DOHH2 (cell line): Measurements from ENCODE around the gene ADAM19.

ENCODE experiments used
- H3F3A ChIP-seq: fragments of 200-600 bp; sonication (generic), shearing (Covaris generic); 2 replicates; pipeline ENCODE4 v1.6.0; 2016; ENCODE audit warnings: antibody characterized with exemption, mild to moderate bottlenecking; ENCODE audit not compliant: control insufficient read depth, insufficient read depth
- H3K27ac ChIP-seq: fragments of 200-600 bp; sonication (generic); 2 replicates; pipeline ENCODE4 v1.5.1; 2014; ENCODE audit warnings: low read depth, mild to moderate bottlenecking, low read length, moderate library complexity
- H3K27me3 ChIP-seq: fragments of 200-600 bp; sonication (generic); 2 replicates; pipeline ENCODE4 v1.6.1; 2014; ENCODE audit warnings: mild to moderate bottlenecking, low read length, mixed read lengths; ENCODE audit not compliant: control insufficient read depth
- H3K36me3 ChIP-seq: fragments of 200-600 bp; sonication (generic); 2 replicates; pipeline ENCODE4 v1.6.1; 2014; ENCODE audit warnings: mild to moderate bottlenecking, low read length, moderate library complexity, mixed read lengths; ENCODE audit not compliant: control insufficient read depth
- H3K4me1 ChIP-seq: fragments of 200-600 bp; sonication (generic); 2 replicates; pipeline ENCODE4 v1.6.1; 2014; ENCODE audit warnings: mild to moderate bottlenecking, low read length, mixed read lengths; ENCODE audit not compliant: control insufficient read depth
- H3K4me2 ChIP-seq: fragments of 200-600 bp; sonication (generic); 2 replicates; pipeline ENCODE4 v1.6.0; 2014; ENCODE audit warnings: mild to moderate bottlenecking, low read length, moderate library complexity
- H3K4me3 ChIP-seq: fragments of 200-600 bp; sonication (generic); 2 replicates; pipeline ENCODE4 v1.5.1; 2014; ENCODE audit warnings: mild to moderate bottlenecking, low read length, mixed read lengths
- H3K79me2 ChIP-seq: fragments of 200-600 bp; sonication (generic); 2 replicates; pipeline ENCODE4 v1.6.1; 2014; ENCODE audit warnings: mild to moderate bottlenecking, low read length, mixed read lengths; ENCODE audit not compliant: control insufficient read depth
- H3K9me2 ChIP-seq: fragments of 200-600 bp; sonication (generic); replicated peaks from 2 replicates; pipeline ENCODE4 v1.6.1; 2014; ENCODE audit warnings: mild to moderate bottlenecking, low read length, mixed read lengths; ENCODE audit not compliant: control insufficient read depth
- H3K9me3 ChIP-seq: fragments of 200-600 bp; sonication (generic); 2 replicates; pipeline ENCODE4 v1.6.1; 2014; ENCODE audit warnings: antibody characterized with exemption, low read length, mixed read lengths; ENCODE audit not compliant: control insufficient read depth, insufficient read depth
- H4K20me1 ChIP-seq: fragments of 200-600 bp; sonication (generic); 2 replicates; pipeline ENCODE4 v1.6.0; 2014; ENCODE audit warnings: low read depth, mild to moderate bottlenecking, antibody characterized with exemption, low read length, moderate library complexity; ENCODE audit not compliant: control insufficient read depth, insufficient read depth
- EZH2phosphoT487 ChIP-seq: fragments of 200-600 bp; sonication (generic); IDR thresholded peaks from 2 replicates; pipeline ENCODE4 v1.6.1; 2017; ENCODE audit warnings: borderline replicate concordance, mild to moderate bottlenecking, antibody characterized with exemption, low read length, moderate library complexity, mixed read lengths
- TF ChIP-seq, protein P1 (sequence below): fragments of 200-600 bp; sonication (generic); IDR thresholded peaks from one replicate; pipeline ENCODE4 v1.5.1; 2014; ENCODE audit warnings: antibody characterized with exemption, mild to moderate bottlenecking, low read depth, low read length; ENCODE audit not compliant: poor library complexity, severe bottlenecking

Gene ADAM19

DNA sequence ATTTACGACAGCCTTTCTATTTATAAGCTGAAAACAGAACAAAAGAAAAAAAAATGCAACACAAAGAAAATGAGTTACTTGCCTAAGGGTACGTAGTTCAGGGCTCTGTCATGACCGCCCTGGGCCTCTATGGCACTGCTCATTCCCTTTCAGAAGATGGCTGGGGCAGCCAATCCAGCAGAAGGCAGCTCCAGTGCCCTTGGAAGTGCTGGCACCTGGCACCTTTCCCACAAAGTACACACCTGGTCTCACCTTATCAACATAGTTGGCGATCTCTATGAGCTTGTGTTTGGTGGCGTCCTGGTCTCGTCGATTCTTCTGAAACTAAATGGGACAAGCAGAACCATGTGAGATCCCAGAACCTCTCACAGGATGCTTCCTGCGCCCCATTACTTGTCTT, 62.4 kb downstream of the ADAM19 start:
- TF ChIP-seq EZH2phosphoT487: no peak
- TF ChIP-seq, protein P1, sequence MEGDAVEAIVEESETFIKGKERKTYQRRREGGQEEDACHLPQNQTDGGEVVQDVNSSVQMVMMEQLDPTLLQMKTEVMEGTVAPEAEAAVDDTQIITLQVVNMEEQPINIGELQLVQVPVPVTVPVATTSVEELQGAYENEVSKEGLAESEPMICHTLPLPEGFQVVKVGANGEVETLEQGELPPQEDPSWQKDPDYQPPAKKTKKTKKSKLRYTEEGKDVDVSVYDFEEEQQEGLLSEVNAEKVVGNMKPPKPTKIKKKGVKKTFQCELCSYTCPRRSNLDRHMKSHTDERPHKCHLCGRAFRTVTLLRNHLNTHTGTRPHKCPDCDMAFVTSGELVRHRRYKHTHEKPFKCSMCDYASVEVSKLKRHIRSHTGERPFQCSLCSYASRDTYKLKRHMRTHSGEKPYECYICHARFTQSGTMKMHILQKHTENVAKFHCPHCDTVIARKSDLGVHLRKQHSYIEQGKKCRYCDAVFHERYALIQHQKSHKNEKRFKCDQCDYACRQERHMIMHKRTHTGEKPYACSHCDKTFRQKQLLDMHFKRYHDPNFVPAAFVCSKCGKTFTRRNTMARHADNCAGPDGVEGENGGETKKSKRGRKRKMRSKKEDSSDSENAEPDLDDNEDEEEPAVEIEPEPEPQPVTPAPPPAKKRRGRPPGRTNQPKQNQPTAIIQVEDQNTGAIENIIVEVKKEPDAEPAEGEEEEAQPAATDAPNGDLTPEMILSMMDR: no peak

DNA sequence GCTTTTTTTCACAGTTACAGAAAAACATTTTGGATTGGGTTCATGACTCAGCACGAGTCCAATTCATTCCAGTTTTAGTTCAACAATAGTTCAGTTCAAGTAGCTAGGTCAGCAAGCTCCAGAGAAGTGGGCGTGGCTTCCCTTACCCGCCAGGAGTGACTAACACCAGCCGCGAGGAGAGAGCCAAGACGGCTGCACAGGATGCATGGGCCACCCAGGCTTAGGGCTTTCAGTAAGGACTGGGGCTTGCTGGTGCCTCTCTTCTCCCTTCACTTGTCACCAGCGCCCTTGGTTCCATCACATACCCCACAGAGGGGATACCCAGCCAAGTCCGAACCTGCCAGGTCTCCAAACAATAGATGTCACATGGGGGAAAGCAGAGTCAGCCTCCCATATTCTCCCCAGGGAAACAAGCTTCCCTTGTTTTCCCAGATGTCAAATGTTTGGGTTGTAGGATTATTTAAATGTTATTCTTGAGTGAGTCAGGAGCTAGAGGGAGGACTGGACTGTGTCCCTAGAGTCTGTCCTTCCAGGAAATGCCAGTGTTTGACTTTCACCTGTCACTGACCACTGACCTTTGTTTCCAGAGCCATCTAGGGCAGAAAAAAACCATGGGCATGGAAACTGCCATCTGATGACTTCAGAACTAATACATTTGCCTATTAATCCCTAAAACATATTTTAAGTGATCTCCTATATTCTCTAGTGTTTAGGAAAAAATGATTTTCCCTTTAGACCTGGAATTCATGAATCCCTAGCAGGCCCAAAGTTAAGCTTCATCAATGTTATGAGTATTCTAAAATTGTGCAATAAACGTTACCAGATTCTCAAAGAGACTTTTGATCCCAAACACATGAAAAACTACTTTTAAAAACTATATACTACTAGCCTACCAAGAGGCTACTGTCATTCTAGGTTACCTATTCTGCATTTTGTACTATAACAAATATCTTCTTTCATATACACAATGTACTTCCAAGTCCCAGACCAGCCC, 63.6 kb downstream of the ADAM19 start:
- Histone ChIP-seq H3K4me2 (no peak overlapping the region), H3K9me2 (no peaks in the 10 kb centered on the region), H3K9me3 (no peaks in the 10 kb centered on the region), H3K36me3 (peaks cover 96% of the 10 kb centered on the region), H3F3A (peaks cover 18% of the 10 kb centered on the region), H3K27ac (no peak overlapping the region), H4K20me1 (no peaks in the 10 kb centered on the region), H3K4me3 (no peak overlapping the region), H3K4me1 (peaks cover 66% of the 10 kb centered on the region), H3K79me2 (0 out of 2 replicates have a peak, but pooled peaks cover 3% of the 10 kb centered on the region), H3K27me3 (no peaks in the 10 kb centered on the region)
- no peak for TF ChIP-seq EZH2phosphoT487
- TF ChIP-seq, protein P1: no peak

More for the DNA sequence above, 62.4 kb downstream of the ADAM19 start:
- Histone ChIP-seq H3K9me3 (no peaks in the 10 kb centered on the region), H3K27ac (no peak overlapping the region), H3K9me2 (no peaks in the 10 kb centered on the region), H4K20me1 (no peaks in the 10 kb centered on the region), H3K4me2 (no peak overlapping the region), H3K4me3 (no peak overlapping the region), H3K36me3 (peaks cover 96% of the 10 kb centered on the region), H3K27me3 (no peaks in the 10 kb centered on the region), H3K79me2 (0 out of 2 replicates have a peak, but pooled peaks cover 3% of the 10 kb centered on the region), H3F3A (peaks cover 13% of the 10 kb centered on the region), H3K4me1 (peaks cover 54% of the 10 kb centered on the region)

DNA sequence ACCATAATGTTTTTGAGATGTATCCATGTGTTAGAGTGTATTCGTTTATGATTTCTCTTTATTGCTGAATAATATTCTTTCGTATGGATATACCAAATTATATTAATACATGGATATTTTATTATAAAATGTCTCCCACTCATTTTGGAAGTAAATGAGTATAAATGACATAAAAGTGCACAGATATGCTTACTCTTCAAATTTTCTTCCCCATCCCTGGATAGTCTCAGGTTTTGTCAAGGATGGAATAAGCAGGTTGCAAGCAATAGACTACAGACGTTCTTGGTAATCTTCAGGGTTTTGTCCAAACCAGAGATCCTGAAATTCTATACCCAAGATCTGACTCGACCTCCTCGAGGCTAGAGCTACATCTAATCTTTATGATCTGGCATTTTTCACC, 64.9 kb downstream of the ADAM19 start:
- Histone ChIP-seq H3K27ac (peak overlapping the region; percentile 100; the same call in 1 of the 2 replicates), H3K4me1 (peaks cover 78% of the 10 kb centered on the region), H3K27me3 (no peaks in the 10 kb centered on the region), H3K36me3 (peaks cover 96% of the 10 kb centered on the region), H3K4me2 (no peak overlapping the region), H3K9me3 (no peaks in the 10 kb centered on the region), H4K20me1 (no peaks in the 10 kb centered on the region), H3K79me2 (peaks cover 7% of the 10 kb centered on the region), H3K4me3 (no peak overlapping the region), H3F3A (peaks cover 31% of the 10 kb centered on the region), H3K9me2 (no peaks in the 10 kb centered on the region)
- no peak for TF ChIP-seq EZH2phosphoT487
- TF ChIP-seq, protein P1: no peak
